GM21528 (cell line): ENCODE data around the gene FAHD1.
A peak's percentile ranks its signal among the peaks of the same experiment; 100 is the strongest.

Experiments used
- ATAC-seq: cut with Tn5 transposase; IDR thresholded peaks from one replicate; pipeline ENCODE4 v1.9.1; 2021; ENCODE audit warnings: mild to moderate bottlenecking, moderate library complexity; ENCODE audit not compliant: unreplicated experiment, low FRiP score

Gene FAHD1

DNA sequence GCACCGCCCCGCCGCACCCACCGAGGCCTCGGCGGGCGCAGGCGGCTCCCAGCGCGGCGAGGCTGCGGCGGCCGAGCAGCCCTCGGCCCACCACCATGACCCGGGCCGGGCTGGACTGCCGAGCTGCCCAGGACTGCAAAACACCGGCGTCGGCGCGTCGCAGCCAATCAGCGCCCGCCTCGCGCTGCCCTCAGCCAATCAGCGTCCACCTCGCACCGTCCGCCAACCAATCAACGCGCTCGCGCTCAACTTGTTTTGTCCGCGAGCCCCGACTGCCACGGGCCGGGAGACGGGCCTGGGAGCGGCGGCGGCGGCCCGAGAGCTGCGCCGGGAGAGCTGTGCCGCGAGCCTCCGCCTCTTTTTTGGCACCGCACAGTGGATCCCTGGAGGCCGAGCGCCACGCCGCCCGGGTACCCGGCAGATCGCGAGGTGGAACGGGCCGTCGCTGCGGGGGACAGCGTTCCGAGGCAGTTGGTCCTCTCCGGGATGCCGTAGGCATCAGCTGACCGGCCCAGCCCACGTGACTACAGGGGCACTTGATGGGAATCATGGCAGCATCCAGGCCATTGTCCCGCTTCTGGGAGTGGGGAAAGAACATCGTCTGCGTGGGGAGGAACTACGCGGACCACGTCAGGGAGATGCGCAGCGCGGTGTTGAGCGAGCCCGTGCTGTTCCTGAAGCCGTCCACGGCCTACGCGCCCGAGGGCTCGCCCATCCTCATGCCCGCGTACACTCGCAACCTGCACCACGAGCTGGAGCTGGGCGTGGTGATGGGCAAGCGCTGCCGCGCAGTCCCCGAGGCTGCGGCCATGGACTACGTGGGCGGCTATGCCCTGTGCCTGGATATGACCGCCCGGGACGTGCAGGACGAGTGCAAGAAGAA is at the start of gene FAHD1, which contains the start of gene HAGH:
Gene FAHD1, plus strand, starts transcription at position 516 of the 883 bp plus-strand sequence. Its CDS starts 33 bp downstream, at position 549.
Gene HAGH, minus strand, starts transcription at position 135 of the 883 bp plus-strand sequence. Its CDS starts 38 bp downstream, at position 97.
- peak; percentile 86 for ATAC-seq

DNA sequence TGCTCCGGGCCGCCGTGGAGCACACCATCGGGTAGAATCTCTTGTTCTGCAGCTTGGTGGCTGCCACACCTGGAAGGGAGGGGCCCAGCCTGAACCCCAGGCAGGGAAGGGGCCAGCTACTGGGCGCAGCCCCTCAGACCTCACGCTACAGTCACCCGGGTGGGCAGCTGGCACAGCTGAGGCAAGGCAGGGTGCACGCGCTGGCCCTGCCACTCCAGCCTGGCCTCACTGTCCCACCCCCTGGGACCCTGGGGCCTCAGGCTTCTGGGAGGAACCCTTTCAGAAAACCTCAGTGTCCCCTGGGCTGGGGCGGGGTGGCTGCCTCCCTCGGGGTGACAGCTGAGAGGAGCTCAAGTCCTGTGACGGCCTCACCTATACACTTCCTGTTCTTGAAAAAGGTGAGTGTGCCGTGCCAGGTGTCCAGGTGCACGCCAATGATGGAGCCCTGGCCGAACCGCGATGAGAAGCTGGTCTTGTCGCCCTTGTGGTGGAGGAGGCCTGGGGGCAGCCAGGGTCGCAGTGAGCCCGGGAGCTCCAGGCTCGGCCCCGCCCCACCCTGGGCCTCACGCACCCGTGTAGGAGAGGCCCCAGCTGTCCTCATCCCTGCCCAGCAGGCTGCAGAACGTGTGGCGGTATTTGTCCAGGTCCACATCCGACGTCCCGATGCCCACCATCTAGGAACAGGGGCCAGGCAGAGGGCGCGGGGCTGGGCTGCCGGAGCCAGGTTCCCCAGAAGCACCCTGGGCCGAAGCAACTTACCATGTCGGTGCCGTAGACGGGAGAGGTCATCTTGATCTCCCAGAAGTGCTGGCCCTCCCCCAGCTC is 49.4 kb upstream of the FAHD1 start:
- ATAC-seq, result no peak

DNA sequence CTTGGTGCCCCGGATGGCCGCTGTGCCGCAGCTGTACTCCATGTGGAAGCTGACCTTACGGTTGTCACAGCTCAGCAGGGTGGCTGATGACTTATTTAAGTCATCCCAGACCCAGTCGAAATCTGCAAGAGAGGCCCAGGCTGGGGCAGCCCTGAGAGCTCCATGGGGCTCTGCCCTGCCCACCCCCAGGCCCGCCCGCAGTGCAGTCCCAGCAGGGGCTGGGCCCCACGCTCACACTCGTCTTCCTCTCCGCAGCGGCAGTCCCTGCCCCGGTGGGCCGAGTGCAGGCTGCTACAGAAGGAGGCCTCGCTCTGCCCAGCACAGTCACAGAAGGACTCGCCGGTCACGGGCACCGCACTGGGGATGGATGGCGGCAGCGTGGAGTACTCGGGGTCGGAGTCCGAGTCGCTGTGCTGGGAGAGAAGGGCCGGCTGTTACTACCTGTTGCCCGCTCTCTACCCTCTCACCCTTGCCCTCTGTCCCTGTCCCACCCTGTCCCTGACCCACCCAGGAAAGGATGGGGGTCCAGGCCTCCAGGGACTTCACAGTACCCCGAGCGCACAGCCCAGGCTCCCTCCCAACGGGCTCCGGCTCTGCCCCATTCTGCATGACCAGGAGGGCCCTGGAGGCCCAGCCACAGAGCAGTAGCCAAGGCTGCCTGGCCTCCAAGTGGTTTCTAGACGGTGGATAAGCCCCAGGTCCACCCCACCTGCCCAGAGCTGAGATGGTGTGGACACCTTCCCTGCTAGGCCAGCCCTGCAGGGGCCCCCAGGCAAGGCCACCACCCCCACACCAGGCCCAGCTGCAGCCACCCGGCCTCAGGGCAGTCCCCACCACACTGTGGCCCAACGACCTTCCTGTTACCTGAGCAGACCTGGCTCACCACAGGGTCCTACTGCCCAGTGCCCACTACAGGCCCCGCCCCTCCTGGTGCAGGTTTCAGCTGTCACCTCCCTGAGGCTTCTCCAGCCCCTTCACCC is 48.5 kb upstream of the FAHD1 start:
- ATAC-seq, result no peak

DNA sequence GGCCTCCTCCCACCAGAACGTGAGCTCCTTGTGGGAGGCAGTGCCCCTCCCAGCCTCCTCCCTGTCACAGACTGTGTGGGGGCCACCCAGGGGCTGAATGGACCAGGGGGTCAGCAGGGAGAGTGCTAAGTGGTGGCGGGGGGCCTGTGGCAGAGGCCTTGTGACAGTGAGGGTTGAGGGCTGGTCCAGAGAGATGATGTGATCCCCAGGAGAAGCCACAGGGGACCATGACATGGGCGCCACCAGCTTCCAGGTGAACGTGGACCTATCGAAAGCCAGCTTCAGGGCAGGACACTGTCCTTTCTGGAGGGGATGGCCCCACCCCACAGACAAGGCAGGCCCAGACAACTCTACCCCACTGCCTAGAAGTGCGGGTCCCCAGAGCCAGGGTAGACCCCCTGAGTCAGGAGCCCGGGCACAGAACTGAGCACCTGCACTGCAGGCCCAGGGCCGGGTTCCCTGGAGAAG is 47.7 kb upstream of the FAHD1 start:
- ATAC-seq, result no peak

DNA sequence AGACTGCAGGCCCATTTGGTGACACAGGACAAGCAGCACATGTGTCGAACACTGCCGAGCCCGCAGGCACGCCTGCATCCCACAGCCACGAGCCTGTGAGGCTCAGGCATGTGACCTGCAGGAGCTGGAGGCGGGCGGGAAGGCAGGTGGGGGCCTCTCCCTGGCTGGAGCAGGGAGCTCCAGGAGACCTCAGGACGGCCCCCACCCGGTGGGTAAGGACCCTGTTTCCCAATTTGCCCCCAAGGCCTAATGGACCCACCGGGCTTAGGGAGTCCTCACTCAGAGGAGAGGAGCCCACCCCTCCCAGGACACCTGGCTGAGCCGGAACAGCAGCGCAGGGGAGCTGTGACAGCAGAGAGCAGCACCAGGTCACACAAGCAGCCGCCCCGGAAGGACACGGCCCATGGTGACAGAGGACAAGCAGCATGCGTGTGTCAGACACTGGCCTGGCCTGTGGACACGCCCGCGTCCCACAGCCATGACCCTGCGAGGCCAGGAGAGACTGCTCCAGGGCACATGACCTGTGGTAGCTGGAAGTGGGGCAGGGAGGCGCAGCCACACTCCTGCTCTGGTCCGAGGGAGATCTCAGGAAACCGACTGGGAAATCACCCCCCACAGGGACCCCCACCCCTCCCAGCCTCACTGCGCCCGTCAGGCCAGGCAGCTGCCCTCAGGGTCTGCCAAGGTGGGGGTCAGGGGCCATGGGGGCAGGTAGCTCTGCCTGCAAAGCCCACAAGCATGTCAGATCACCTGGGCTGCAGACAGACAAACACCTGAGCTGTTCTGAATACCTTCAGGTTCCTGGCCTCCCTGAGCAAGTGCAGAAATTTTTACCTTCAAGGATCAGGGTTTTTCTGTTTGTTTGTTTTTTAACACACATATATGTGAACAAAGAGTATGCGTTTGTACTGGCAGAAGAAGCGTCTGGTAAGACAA is 47.0 kb upstream of the FAHD1 start:
- ATAC-seq, result no peak

DNA sequence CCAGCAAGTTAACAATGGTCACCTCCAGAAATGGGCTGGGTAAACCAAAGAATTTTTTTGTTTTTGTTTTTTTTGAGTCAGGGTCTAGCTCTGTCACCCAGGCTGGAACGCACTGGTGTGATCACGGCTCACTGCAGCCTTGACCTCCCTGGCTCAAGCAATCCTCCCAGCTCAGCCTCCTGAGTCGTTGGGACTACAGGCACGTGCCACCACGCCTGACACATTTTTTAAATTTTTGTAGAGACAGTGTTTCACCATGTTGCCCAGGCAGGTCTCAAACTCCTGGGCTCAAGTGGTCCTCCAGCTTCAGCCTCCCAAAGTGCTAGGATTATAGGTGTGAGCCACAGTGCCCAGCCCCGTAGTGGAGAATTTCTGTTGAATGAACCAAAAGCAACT is 46.3 kb upstream of the FAHD1 start:
- no peak for ATAC-seq

DNA sequence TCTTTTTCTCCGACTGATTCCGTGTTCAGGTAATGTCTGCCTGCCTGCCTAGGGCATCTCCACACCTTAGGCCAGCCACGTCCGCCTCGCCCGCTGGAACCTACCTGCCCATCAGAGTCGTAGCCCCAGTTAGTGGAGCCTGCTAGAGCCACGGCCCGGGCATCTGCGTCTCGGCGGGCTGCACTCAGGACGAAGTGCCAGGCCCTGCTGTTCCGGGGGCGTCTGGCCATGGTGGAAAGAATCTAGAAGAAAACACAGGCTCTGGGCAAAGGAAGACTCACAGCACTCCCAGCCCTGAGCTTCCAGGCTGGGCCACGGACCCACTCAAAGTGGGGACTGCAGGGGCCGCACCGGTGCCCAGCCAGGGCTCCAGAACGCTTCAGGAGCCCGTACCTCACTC is 45.8 kb upstream of the FAHD1 start:
- ATAC-seq, result no peak

DNA sequence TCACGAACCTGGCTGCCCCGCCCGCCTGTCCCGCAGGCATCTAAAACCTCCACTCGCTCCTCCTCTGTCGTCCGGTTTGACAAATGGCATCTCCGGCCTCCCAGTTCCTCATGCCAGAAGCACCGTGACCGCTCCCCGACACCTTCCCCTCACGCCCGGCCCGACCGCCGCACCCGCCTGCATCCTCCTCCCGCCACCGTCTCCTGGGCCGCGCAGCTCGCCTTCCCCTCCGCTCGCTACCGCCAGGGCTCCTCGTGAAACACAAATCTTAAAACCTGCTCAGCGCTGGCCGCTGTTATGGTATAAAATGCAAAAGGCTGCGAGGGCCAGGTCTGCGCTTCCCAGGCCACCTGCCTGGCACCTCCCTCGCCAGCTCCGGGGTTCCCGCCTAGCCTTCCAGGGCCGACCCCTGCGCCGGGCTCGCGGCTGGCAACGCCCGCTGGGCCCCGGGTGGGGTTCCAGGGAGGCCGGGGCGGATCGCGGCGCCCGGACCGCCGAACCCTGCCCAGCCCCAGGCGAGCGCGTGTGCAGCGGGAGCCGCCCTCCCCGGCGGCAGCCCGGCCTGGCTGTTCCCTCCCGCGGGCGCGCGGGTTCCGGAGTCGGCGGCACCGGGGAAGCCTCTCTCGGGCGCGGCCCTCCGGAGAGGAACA is 45.1 kb upstream of the FAHD1 start:
- peak; percentile 4 for ATAC-seq

DNA sequence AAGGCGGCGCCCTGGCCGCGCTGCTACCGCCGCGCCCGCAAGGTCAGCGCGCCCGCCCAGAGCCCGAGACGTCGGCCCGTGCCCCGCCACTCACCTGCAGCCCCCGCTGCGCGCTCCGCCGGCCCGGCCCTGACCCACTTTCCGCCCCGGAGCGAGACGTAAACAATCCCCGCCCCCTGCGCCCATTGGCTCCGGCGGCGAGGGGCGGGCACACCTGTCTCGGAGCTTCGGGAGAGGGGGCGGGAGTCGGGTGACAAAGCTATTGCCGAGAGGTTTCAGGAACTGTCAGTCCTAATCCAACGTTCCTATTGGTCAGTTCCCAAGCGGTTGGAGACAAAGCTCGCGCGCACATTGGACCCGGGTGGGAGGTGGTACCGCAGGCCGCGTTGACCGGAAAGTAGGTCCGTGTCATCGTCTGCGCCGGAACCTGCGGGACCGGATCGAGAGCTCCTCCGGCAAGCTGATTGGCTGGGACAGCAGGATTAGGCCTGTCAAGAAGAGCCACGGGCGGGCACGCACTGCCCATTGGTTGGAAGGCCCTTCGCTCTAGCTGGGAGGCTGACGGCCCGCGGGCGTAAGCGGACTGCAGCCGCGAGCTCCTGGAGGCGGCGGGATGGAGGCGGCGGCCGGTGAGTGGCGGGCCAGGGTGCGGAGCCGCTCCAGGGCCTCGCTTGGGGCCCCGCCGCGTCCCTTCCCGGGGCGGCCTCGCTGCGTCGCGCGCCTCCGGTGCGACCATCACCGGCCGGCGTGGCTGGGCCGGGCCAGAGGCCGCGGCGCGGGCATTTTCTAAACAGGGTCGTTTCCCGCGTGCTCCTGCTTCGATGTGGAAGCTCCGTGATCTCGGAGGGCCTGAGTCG is 44.4 kb upstream of the FAHD1 start, which contains the start of the genes NUBP2 and SPSB3:
Gene NUBP2, plus strand, starts transcription at position 553 of the 857 bp plus-strand sequence. Its CDS starts 61 bp downstream, at position 614.
Gene SPSB3, minus strand, starts transcription at position 164 of the 857 bp plus-strand sequence. CDS start 1,088 bp downstream, outside the sequence.
- peak; percentile 82 for ATAC-seq

DNA sequence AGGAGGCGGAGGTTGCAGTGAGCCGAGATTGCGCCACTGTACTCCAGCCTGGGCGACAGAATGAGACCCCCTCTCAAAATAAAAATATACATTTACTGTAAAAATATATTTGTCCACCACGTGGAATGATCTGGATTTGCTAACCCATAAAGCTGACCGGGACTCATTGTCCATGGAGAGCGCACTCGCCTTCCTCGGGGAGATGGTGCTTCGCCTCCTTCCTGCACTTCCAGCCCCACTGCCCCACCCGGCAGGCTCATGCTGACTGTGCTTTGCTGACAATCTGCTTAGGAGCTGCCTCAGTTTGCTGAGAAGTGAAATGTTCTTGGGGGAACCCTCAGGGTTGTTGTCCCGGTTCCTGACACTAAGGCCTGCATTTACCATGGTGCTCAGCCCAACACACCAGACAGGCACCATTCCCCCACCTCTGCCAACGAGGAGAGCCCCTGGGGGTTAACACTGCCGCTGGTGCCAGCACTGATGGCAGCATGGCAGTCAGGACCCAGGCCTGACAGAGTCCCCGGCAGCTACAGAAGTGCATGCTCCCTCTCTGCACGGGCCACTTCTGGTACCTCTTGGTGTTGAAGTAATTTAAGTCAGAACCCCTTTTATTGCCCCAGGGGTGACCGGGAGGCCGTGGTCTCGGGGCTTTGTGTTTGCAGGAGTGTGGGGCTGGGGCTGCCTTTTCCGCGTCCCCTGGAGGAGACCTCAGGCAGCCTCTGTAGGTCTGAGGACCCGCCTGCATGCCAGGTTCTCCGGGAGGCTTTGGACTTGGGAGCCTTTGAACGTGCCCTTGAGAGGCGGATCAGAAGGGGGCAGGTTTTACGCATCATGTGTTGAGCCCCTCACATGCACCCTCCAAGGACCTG is 41.8 kb upstream of the FAHD1 start:
- no peak for ATAC-seq

DNA sequence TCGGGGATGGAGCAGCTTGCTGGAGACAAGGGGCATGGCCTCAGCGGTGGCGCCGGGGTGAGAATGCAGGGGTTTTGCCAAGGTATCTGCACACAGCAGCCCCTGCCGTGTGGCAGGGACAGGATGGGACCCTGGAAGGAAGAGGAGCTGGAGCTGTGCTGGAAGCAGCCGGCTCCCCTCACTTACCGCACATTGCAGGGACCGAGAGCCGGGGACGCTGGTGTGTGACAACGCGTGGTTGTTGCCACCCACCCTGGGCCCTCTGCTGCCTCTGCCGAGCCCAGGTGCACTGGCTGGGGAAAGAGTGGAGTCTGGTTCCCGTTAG is 41.2 kb upstream of the FAHD1 start:
- ATAC-seq, result no peak

DNA sequence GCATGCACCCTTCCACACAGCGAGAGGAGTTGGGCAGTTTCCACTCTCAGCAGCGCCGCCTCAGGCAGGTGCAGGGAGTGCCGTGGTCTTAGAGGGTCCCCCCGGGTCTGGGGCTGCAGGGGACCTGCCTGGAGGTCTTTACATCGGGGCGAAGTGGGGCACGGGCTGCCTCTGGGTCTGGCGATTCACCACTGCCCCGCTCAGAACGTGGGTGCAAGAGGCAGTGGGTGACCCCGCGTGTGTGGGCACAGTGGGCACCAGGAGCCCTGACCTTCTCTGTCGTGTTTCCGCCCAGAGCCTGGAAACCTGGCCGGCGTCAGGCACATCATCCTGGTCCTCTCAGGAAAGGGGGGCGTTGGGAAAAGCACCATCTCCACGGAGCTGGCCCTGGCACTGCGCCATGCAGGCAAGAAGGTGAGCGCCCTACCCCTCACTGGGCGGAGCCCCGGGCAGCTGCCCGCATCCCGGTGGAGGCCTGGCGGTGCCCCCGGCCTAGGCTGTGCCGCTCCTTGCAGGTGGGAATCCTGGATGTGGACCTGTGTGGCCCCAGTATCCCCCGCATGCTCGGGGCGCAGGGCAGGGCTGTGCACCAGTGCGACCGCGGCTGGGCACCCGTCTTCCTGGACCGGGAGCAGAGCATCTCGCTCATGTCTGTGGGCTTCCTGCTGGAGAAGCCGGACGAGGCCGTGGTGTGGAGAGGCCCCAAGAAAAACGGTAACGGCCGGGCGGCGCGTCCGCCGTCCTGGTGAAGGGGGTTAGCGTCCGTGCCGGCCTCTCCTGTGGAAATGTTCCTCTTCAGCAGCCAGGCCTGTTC is 40.6 kb upstream of the FAHD1 start:
- no peak for ATAC-seq

DNA sequence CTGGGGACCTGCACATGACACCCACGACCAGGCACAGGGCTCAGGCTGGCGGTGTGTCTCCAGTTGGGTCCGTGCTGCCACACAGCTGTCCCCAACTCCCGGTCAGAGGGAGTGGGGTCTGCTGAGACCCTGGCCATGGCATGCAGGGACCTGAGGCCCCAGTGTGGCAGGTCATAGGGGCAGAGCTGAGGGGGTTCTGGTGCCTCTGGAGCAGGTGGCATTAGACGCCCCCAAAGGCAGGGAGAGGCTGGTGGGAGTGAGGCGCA is 40.0 kb upstream of the FAHD1 start:
- ATAC-seq, result no peak

DNA sequence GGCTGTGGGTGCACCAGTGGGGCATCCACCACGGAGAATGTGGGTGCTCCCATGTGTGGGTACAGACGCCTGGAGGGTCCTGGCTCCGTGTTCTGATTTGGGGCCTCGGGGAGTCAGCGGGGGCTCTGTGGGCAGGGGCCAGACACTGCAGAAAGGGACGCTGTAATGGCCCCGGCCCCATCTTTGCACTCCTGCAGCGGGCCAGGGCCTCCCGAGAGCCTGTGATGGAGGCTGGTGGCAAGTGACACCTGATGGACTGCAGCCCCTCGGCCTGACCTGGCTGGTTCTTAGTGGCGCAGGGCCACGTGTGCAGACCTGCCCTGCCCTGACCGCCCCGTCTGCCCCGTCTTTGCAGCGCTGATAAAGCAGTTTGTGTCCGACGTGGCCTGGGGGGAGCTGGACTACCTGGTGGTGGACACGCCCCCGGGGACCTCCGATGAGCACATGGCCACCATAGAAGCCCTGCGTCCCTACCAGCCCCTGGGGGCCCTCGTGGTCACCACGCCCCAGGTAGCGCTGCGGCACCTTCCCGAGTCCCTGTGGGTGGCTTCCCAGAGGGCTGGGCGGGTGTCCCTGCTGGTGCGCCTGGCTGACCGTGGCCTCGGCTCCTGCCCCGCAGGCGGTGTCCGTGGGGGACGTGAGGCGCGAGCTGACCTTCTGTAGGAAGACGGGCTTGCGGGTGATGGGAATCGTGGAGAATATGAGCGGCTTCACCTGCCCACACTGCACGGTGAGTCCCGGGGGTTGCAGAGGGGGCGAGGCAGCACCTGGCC is 39.5 kb upstream of the FAHD1 start:
- no peak for ATAC-seq

DNA sequence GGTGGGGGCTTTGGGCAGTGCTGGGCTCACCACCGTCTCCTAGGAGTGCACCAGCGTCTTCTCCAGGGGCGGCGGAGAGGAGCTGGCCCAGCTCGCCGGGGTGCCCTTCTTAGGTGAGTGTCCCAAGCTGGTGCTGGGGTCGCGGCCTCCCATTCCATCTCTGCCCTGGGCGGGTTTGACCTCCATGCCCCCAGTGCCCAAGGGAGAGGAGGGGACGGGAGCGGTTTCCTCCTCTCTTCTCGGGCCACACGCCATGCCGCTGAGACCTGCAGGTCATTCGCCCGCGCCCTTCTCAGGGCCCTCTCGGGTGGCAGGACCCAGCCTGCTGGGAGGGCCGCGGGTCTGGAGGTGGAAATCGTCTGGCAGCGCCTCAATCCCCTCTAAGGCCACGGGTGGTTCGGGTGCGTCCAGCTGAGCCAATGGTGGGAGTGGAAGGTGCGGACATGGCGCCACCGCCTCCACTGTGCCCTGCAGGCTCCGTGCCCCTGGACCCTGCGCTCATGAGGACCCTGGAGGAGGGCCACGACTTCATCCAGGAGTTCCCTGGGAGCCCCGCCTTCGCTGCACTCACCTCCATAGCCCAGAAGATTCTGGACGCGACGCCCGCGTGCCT is 38.8 kb upstream of the FAHD1 start:
- ATAC-seq, result no peak
